ENCODE measurements around the gene FADS1.
A peak's percentile ranks its signal among the peaks of the same experiment; 100 is the strongest.

FADS1 gene

GRCh38 chr11:61844909-61845565 lies 28.2 kb upstream of the FADS1 start:
- DNase-seq = no peak

- DNase-seq = no peak
These were observed 25.7 kb upstream of the FADS1 start for GRCh38 chr11:61842528-61842820.

- no peak for DNase-seq
These were observed 25.1 kb upstream of the FADS1 start for GRCh38 chr11:61841636-61842527.

- DNase-seq = no peak
These were observed 23.6 kb upstream of the FADS1 start for GRCh38 chr11:61840371-61840770.

GRCh38 chr11:61839742-61840141 lies 22.9 kb upstream of the FADS1 start:
- DNase-seq = no peak

GRCh38 chr11:61838921-61839320 lies 22.1 kb upstream of the FADS1 start:
- no peak for DNase-seq

GRCh38 chr11:61838501-61838900 lies 21.7 kb upstream of the FADS1 start:
- no peak for DNase-seq

- DNase-seq = no peak
These were observed 20.7 kb upstream of the FADS1 start for GRCh38 chr11:61837411-61838005.

GRCh38 chr11:61836193-61836592 lies 19.4 kb upstream of the FADS1 start:
- no peak for DNase-seq

GRCh38 chr11:61834278-61835048 lies 17.7 kb upstream of the FADS1 start:
- DNase-seq = peak; percentile 68

- no peak for DNase-seq
These were observed 17.1 kb upstream of the FADS1 start for GRCh38 chr11:61833926-61834277.

- peak; percentile 16 for DNase-seq
These were observed 16.7 kb upstream of the FADS1 start for GRCh38 chr11:61833471-61833870.

- no peak for DNase-seq
These were observed 16.0 kb upstream of the FADS1 start for GRCh38 chr11:61832754-61833153.

GRCh38 chr11:61832207-61832606 lies 15.4 kb upstream of the FADS1 start:
- DNase-seq = no peak

- DNase-seq = no peak
These were observed 13.7 kb upstream of the FADS1 start for GRCh38 chr11:61830237-61831105.

GRCh38 chr11:61829806-61830205 lies 13.0 kb upstream of the FADS1 start:
- no peak for DNase-seq

- peak; percentile 47 for DNase-seq
These were observed 12.0 kb upstream of the FADS1 start for GRCh38 chr11:61828629-61829407.

GRCh38 chr11:61828379-61828628 lies 11.5 kb upstream of the FADS1 start:
- DNase-seq = no peak

- peak; percentile 86 for DNase-seq
These were observed 11.0 kb upstream of the FADS1 start, which contains the start of gene FADS2 for GRCh38 chr11:61827571-61828378. Gene FADS2 (plus strand): TSS chr11:61828300. CDS start chr11:61828391, 91 bp downstream.

GRCh38 chr11:61826930-61827570 lies 10.2 kb upstream of the FADS1 start:
- DNase-seq = no peak
